PC-9 (cell line): ENCODE data around the gene F3.

Experiments
- EZH2 ChIP-seq: fragments of 200-600 bp; sonication (generic); IDR thresholded peaks from 2 replicates; pipeline ENCODE4 v1.8.0; 2017; ENCODE audit warnings: antibody characterized with exemption, low read depth
- TF ChIP-seq, protein P1 (sequence below): fragments of 200-600 bp; sonication (generic); conservative IDR thresholded peaks from 2 replicates; pipeline ENCODE4 v1.6.1; 2017; ENCODE audit warnings: mixed run types, antibody characterized with exemption, mild to moderate bottlenecking, moderate library complexity

DNA sequence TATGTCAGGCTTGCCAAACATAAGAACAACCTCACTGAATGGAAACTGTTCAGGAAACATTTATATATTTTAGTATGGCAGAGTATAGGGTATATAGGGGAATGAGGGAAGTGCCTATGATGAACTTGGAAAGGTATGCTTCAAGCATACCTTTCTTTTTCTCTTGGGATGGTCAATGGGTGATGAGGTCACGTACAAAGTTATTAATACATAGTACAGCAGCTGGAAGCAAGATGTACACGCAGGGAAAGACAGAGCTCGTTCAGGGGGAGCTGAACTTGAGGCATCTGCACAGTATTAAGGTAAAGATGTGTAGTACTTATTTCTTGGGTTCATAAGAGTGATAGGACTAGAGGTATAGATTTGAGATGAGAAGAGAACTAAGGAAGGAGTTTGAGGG lies 61.9 kb downstream of the F3 start:
- TF ChIP-seq, protein P1, sequence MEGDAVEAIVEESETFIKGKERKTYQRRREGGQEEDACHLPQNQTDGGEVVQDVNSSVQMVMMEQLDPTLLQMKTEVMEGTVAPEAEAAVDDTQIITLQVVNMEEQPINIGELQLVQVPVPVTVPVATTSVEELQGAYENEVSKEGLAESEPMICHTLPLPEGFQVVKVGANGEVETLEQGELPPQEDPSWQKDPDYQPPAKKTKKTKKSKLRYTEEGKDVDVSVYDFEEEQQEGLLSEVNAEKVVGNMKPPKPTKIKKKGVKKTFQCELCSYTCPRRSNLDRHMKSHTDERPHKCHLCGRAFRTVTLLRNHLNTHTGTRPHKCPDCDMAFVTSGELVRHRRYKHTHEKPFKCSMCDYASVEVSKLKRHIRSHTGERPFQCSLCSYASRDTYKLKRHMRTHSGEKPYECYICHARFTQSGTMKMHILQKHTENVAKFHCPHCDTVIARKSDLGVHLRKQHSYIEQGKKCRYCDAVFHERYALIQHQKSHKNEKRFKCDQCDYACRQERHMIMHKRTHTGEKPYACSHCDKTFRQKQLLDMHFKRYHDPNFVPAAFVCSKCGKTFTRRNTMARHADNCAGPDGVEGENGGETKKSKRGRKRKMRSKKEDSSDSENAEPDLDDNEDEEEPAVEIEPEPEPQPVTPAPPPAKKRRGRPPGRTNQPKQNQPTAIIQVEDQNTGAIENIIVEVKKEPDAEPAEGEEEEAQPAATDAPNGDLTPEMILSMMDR: no peak
- TF ChIP-seq EZH2: no peak
